HEK293 (cell line): ENCODE measurements around the gene CENPVL3.

Experiments used
- TCF7L2 ChIP-seq: IDR thresholded peaks from 2 replicates; pipeline ENCODE4 v1.6.1; 2011; ENCODE audit warnings: low read depth, mild to moderate bottlenecking, inconsistent platforms, low read length, moderate library complexity, borderline replicate concordance
- YY2 ChIP-seq: fragments of 450-650 bp; formaldehyde crosslinking; IDR thresholded peaks from 2 replicates; pipeline ENCODE4 v1.5.1; 2016; ENCODE audit warnings: missing biosample characterization, missing genetic modification characterization
- ZNF174 ChIP-seq: fragments of 450-650 bp; formaldehyde crosslinking; IDR thresholded peaks from 2 replicates; pipeline ENCODE4 v1.5.0; 2017; ENCODE audit warnings: missing biosample characterization, mild to moderate bottlenecking, missing genetic modification characterization
- ZNF302 ChIP-seq: fragments of 450-650 bp; formaldehyde crosslinking; IDR thresholded peaks from 2 replicates; pipeline ENCODE4 v1.5.1; 2016; ENCODE audit warnings: missing biosample characterization, missing genetic modification characterization, low read depth
- ZNF324 ChIP-seq: fragments of 450-650 bp; formaldehyde crosslinking; IDR thresholded peaks from 2 replicates; pipeline ENCODE4 v1.5.1; 2016; ENCODE audit warnings: missing biosample characterization, missing genetic modification characterization
- ZNF830 ChIP-seq: fragments of 450-650 bp; IDR thresholded peaks from 2 replicates; pipeline ENCODE4 v1.5.0; 2018; ENCODE audit warnings: missing biosample characterization, missing genetic modification characterization, low read depth, mild to moderate bottlenecking, moderate library complexity
- TF ChIP-seq, protein P1 (sequence below): fragments of 450-650 bp; formaldehyde crosslinking; IDR thresholded peaks from 2 replicates; pipeline ENCODE4 v1.5.1; 2016; ENCODE audit warnings: missing biosample characterization, missing genetic modification characterization
- TF ChIP-seq, protein P2 (sequence below): fragments of 450-650 bp; formaldehyde crosslinking; optimal IDR thresholded peaks from 2 replicates; pipeline ENCODE3; 2016; ENCODE audit warnings: missing biosample characterization, mild to moderate bottlenecking, missing genetic modification characterization

DNA sequence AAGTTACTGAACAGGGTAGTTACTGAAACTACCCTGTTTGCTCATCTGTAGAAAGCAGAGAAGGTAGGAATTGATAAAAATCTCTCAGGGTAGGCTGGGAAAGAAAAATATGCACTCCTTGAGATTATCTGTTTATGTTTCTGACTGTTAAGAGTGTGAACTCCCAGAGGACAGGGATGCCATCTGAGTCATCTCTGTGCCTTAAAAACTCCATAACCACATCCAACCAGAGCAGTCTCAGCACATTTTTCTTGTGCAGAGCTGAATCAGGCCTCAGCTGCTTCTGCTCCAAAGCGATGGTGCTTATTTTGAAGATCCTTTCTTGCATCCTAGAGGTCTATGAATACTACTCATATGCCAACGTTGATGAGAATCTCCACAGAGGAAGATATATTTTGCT is 9.9 kb downstream of the CENPVL3 start:
- TF ChIP-seq ZNF302 (tag by site-specific recombination) (no peak), TCF7L2 (no peak), ZNF174 (tag by site-specific recombination) (no peak), ZNF830 (tag by site-specific recombination) (no peak), YY2 (tag by site-specific recombination) (no peak), ZNF324 (tag by site-specific recombination) (no peak)
- TF ChIP-seq, protein P1, sequence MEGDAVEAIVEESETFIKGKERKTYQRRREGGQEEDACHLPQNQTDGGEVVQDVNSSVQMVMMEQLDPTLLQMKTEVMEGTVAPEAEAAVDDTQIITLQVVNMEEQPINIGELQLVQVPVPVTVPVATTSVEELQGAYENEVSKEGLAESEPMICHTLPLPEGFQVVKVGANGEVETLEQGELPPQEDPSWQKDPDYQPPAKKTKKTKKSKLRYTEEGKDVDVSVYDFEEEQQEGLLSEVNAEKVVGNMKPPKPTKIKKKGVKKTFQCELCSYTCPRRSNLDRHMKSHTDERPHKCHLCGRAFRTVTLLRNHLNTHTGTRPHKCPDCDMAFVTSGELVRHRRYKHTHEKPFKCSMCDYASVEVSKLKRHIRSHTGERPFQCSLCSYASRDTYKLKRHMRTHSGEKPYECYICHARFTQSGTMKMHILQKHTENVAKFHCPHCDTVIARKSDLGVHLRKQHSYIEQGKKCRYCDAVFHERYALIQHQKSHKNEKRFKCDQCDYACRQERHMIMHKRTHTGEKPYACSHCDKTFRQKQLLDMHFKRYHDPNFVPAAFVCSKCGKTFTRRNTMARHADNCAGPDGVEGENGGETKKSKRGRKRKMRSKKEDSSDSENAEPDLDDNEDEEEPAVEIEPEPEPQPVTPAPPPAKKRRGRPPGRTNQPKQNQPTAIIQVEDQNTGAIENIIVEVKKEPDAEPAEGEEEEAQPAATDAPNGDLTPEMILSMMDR, result no peak
- TF ChIP-seq, protein P2, sequence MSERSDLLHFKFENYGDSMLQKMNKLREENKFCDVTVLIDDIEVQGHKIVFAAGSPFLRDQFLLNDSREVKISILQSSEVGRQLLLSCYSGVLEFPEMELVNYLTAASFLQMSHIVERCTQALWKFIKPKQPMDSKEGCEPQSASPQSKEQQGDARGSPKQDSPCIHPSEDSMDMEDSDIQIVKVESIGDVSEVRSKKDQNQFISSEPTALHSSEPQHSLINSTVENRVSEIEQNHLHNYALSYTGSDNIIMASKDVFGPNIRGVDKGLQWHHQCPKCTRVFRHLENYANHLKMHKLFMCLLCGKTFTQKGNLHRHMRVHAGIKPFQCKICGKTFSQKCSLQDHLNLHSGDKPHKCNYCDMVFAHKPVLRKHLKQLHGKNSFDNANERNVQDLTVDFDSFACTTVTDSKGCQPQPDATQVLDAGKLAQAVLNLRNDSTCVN (tag by site-specific recombination), result no peak
